GM19468 (cell line): ENCODE measurements around the gene TNRC6C.
A peak's percentile ranks its signal among the peaks of the same experiment; 100 is the strongest.
"Not testable (repeated sequence)": the region's sequence is repeated elsewhere in the genome, so short reads cannot be mapped to it uniquely, and the experiment has no call there.

ENCODE experiments used
- ATAC-seq: cut with Tn5 transposase; IDR thresholded peaks from one replicate; pipeline ENCODE4 v1.9.1; 2021; ENCODE audit warnings: mild to moderate bottlenecking, moderate library complexity, moderate number of reproducible peaks; ENCODE audit not compliant: unreplicated experiment; ENCODE audit errors: extremely low read depth

The TNRC6C gene

GRCh38 chr17:77929180-77929564 lies 29.3 kb upstream of the TNRC6C start:
- ATAC-seq = no peak

GRCh38 chr17:77929871-77930436 lies 28.5 kb upstream of the TNRC6C start:
- no peak for ATAC-seq

GRCh38 chr17:77930780-77931768 lies 27.4 kb upstream of the TNRC6C start:
- ATAC-seq = no peak

- ATAC-seq = no peak
Observed at GRCh38 chr17:77933777-77934398, 24.6 kb upstream of the TNRC6C start.

- no peak for ATAC-seq
Observed at GRCh38 chr17:77935121-77935571, 23.4 kb upstream of the TNRC6C start.

GRCh38 chr17:77935744-77936143 lies 22.8 kb upstream of the TNRC6C start:
- ATAC-seq = not testable (repeated sequence)

GRCh38 chr17:77936881-77937280 lies 21.6 kb upstream of the TNRC6C start:
- ATAC-seq = no peak

GRCh38 chr17:77941004-77941403 lies 17.5 kb upstream of the TNRC6C start:
- ATAC-seq = no peak

- no peak for ATAC-seq
Observed at GRCh38 chr17:77942112-77942988, 16.2 kb upstream of the TNRC6C start.

GRCh38 chr17:77943971-77944370 lies 14.5 kb upstream of the TNRC6C start:
- no peak for ATAC-seq

- ATAC-seq = no peak
Observed at GRCh38 chr17:77944390-77945222, 13.9 kb upstream of the TNRC6C start.

GRCh38 chr17:77946900-77947645 lies 11.4 kb upstream of the TNRC6C start:
- ATAC-seq = no peak

- ATAC-seq = no peak
Observed at GRCh38 chr17:77948690-77949114, 9.8 kb upstream of the TNRC6C start.

GRCh38 chr17:77951123-77951522 lies 7.4 kb upstream of the TNRC6C start:
- ATAC-seq = no peak

GRCh38 chr17:77952368-77952767 lies 6.1 kb upstream of the TNRC6C start:
- ATAC-seq = no peak

GRCh38 chr17:77957235-77957856 lies 1.2 kb upstream of the TNRC6C start:
- no peak for ATAC-seq

GRCh38 chr17:77958716-77959125 lies 218 bp downstream of the TNRC6C start:
- peak; percentile 12 for ATAC-seq
